Measurements from ENCODE around the gene HTR1E. TPM values are rescaled to one million over a fixed set of nuclear protein-coding genes. Genes with fewer than 3 reads are reported as not detected.

Gene HTR1E
- total and polyA plus RNA-seq, 9 of the 15 experiments (the other 6 are each of a cell fraction or from before 2014, with no cell fraction given) = not detected

- H3K36me3 ChIP-seq (ENCODE audit: control insufficient read depth, insufficient read depth, low read length) = no peaks in the 10 kb centered on the region
- TF ChIP-seq HDAC2 (IDR thresholded peaks at IDR 0.05) (no peak), ZNF184 (CRISPR knock-in tag; IDR thresholded peaks at IDR 0.05) (no peak), ZSCAN29 (IDR thresholded peaks at IDR 0.05) (no peak), CTBP1 (IDR thresholded peaks at IDR 0.05; ENCODE audit: borderline replicate concordance) (no peak), FOS (IDR thresholded peaks at IDR 0.05; ENCODE audit: extremely low read depth, insufficient read length) (no peak), SREBF1 (IDR thresholded peaks at IDR 0.05; ENCODE audit: borderline replicate concordance, low read depth, low read length) (no peak), ZNF41 (CRISPR knock-in tag; conservative IDR thresholded peaks at IDR 0.05) (no peak), KLF6 (CRISPR knock-in tag; IDR thresholded peaks at IDR 0.05; ENCODE audit: borderline replicate concordance) (no peak), SAP30 (IDR thresholded peaks at IDR 0.05; ENCODE audit: borderline replicate concordance, insufficient read depth, low read depth, low read length, poor library complexity, severe bottlenecking) (no peak), TOE1 (IDR thresholded peaks at IDR 0.05; ENCODE audit: borderline replicate concordance) (no peak), TOE1 (CRISPR knock-in tag; IDR thresholded peaks at IDR 0.05; ENCODE audit: borderline replicate concordance, low read depth) (no peak), WHSC1 (IDR thresholded peaks at IDR 0.05; ENCODE audit: low read length) (no peak), CREB3L1 (IDR thresholded peaks at IDR 0.05; ENCODE audit: borderline replicate concordance, low read depth) (no peak), SMAD3 (CRISPR knock-in tag; conservative IDR thresholded peaks at IDR 0.05) (no peak), BRD9 (IDR thresholded peaks at IDR 0.05; ENCODE audit: low read depth, partially characterized antibody) (no peak), ILF3 (IDR thresholded peaks at IDR 0.05; ENCODE audit: borderline replicate concordance) (no peak), BACH1 (tag; IDR thresholded peaks at IDR 0.05) (no peak), CHD4 (IDR thresholded peaks at IDR 0.05; ENCODE audit: insufficient read depth, insufficient replicate concordance, low read depth, low read length, poor library complexity, severe bottlenecking) (no peak), E2F1 (CRISPR knock-in tag; IDR thresholded peaks at IDR 0.05) (no peak), ZNF77 (CRISPR knock-in tag; IDR thresholded peaks at IDR 0.05) (no peak), ZNF121 (CRISPR knock-in tag; conservative IDR thresholded peaks at IDR 0.05) (no peak)
- ChIA-PET POLR2A (no interaction called here), CTCF (ENCODE audit: low intra/inter-chr PET ratio) (no interaction called here)
- intact Hi-C loops (cut with micrococcal nuclease) (no loop called here), in situ Hi-C loops (cut with MboI) (no loop called here)
- no peak overlapping the region for H2AFZ ChIP-seq (ENCODE audit: low read depth, low read length)
- H3K4me2 ChIP-seq (ENCODE audit: insufficient read depth, low read length) = no peak overlapping the region
- DNase-seq (ENCODE audit: extremely low read depth in 1 of 4, low spot score in 3 of 4) (no peak), FAIRE-seq (no peak), ATAC-seq (no peak)
- no peaks in the 10 kb centered on the region for H3K79me2 ChIP-seq (ENCODE audit: control insufficient read depth, insufficient read depth, low read length)
- no peaks in the 10 kb centered on the region for H3K9me1 ChIP-seq (ENCODE audit: control insufficient read depth, insufficient read depth, low read length)
- no peak overlapping the region for H3K9ac ChIP-seq (ENCODE audit: insufficient read depth in 1 of 2, low read depth in 2 of 2, low read length in 2 of 2)
- no peak overlapping the region for H3K27ac ChIP-seq (ENCODE audit: extremely low read depth, low read depth, low read length)
- no TSS peak for BruUV-seq (replicated peaks)
- H3K4me1 ChIP-seq (replicated peaks in 1 of 2; ENCODE audit: control insufficient read depth in 2 of 2, insufficient read depth in 2 of 2, low read length in 2 of 2) = no peaks in the 10 kb centered on the region
- WGBS (ENCODE audit: insufficient coverage, low coverage, missing lambda C conversion rate) = 0% methylated on average over 2 of the region's 2 CpGs
- H3K27me3 ChIP-seq (ENCODE audit: control insufficient read depth in 2 of 2, insufficient read depth in 2 of 2, low read length in 2 of 2) = no peaks in the 10 kb centered on the region
- H3K4me3 ChIP-seq = no peak overlapping the region
- no peaks in the 10 kb centered on the region for H4K20me1 ChIP-seq (replicated peaks; ENCODE audit: control insufficient read depth, insufficient read depth, low read length)
- H3K9me3 ChIP-seq (replicated peaks; ENCODE audit: control insufficient read depth, insufficient read depth, low read depth, low read length) = no peaks in the 10 kb centered on the region
Observed at GRCh38 chr6:86973088-86973487, 35.8 kb downstream of the HTR1E start.
